ENCODE measurements around the gene POLK.
"Not testable (repeated sequence)": the region's sequence is repeated elsewhere in the genome, so short reads cannot be mapped to it uniquely, and the experiment has no call there.

The POLK gene

GRCh38 chr5:75553358-75553757 lies 41.7 kb downstream of the POLK start:
- in situ Hi-C loops (cut with MboI; ENCODE audit: low pct_unique_long_range_greater_than_20kb, low sequenced_read_pairs, unreplicated experiment) = no loop called here
- no peak for TF ChIP-seq CTCF (IDR thresholded peaks at IDR 0.05; ENCODE audit: extremely low read depth, insufficient read depth, missing control alignments)
- DNase-seq (ENCODE audit: low spot score) = no peak

- in situ Hi-C loops (cut with MboI; ENCODE audit: low pct_unique_long_range_greater_than_20kb, low sequenced_read_pairs, unreplicated experiment) = no loop called here
- no peak for TF ChIP-seq CTCF (IDR thresholded peaks at IDR 0.05; ENCODE audit: extremely low read depth, insufficient read depth, missing control alignments)
Measured at GRCh38 chr5:75558221-75558620, 46.5 kb downstream of the POLK start.

GRCh38 chr5:75558981-75559632 lies 47.4 kb downstream of the POLK start:
- in situ Hi-C loops (cut with MboI; ENCODE audit: low pct_unique_long_range_greater_than_20kb, low sequenced_read_pairs, unreplicated experiment) = no loop called here
- no peak for TF ChIP-seq CTCF (IDR thresholded peaks at IDR 0.05; ENCODE audit: extremely low read depth, insufficient read depth, missing control alignments)
- no peak for DNase-seq (ENCODE audit: low spot score)

More at GRCh38 chr5:75558221-75558620, 46.5 kb downstream of the POLK start:
- DNase-seq (ENCODE audit: low spot score) = no peak

DNA sequence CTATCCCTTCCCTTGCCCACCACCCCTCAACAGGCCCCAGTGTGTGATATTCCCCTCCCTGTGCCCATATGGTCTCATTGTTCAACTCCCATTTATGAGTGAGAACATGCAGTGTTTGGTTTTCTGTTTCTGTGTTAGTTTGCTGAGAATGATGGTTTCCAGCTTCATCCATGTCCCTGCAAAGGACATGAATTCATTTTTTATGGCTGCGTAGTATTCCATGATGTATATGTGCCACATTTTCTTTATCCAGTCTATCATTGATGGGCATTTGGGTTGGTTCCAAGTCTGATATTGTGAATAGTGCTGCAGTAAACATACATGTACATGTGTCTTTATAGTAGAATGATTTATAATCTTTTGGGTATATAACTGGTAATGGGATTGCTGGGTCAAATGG lies 49.0 kb downstream of the POLK start:
- DNase-seq (ENCODE audit: low spot score); in situ Hi-C loops (cut with MboI; ENCODE audit: low pct_unique_long_range_greater_than_20kb, low sequenced_read_pairs, unreplicated experiment): not testable (repeated sequence)

- DNase-seq (ENCODE audit: low spot score); in situ Hi-C loops (cut with MboI; ENCODE audit: low pct_unique_long_range_greater_than_20kb, low sequenced_read_pairs, unreplicated experiment): not testable (repeated sequence)
Measured at GRCh38 chr5:75565991-75566709, 54.5 kb downstream of the POLK start.

GRCh38 chr5:75566710-75567309 lies 55.1 kb downstream of the POLK start:
- DNase-seq (ENCODE audit: low spot score) = peak; percentile 54
- in situ Hi-C loops (cut with MboI; ENCODE audit: low pct_unique_long_range_greater_than_20kb, low sequenced_read_pairs, unreplicated experiment) = no loop called here
- no peak for TF ChIP-seq CTCF (IDR thresholded peaks at IDR 0.05; ENCODE audit: extremely low read depth, insufficient read depth, missing control alignments)

DNA sequence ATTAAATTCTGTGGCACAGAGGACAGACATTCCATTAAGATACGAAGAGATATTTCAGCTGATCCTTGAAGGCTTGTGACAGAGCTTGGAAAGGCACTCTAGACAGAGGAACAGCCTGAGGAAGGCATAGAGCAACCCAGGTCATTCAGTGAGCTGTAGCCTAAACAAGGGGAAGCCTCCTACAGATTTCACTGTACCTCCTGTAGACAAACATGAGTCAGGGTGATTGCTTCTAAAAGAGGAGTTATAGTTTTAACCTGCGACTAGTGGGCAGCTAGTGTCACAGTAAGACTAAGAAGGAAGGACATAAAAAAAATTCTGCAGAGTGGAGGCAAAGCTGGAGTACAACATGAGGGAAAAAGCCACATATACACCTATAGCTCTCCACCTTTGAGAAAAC lies 56.0 kb downstream of the POLK start:
- peak; percentile 14 for DNase-seq (ENCODE audit: low spot score)
- in situ Hi-C loops (cut with MboI; ENCODE audit: low pct_unique_long_range_greater_than_20kb, low sequenced_read_pairs, unreplicated experiment) = no loop called here
- no peak for TF ChIP-seq CTCF (IDR thresholded peaks at IDR 0.05; ENCODE audit: extremely low read depth, insufficient read depth, missing control alignments)

All from GM13977 (cell line).